ENCODE measurements around the gene DNAJC4.
A peak's percentile ranks its signal among the peaks of the same experiment; 100 is the strongest.

DNAJC4 gene

GRCh38 chr11:64220271-64220670 is 10.1 kb upstream of the DNAJC4 start:
- no peak overlapping the region for H3K4me3 Mint-ChIP-seq
- H3K27ac Mint-ChIP-seq = no peak overlapping the region
- H3K9me3 Mint-ChIP-seq = no peaks in the 10 kb centered on the region
- ATAC-seq (no peak), DNase-seq (no peak)
- peaks cover 27% of the 10 kb centered on the region for H3K4me1 Mint-ChIP-seq
- no peaks in the 10 kb centered on the region for H3K27me3 Mint-ChIP-seq

- ATAC-seq (no peak), DNase-seq (no peak)
- Mint-ChIP-seq H3K4me3 (no peak overlapping the region), H3K27me3 (no peaks in the 10 kb centered on the region), H3K9me3 (no peaks in the 10 kb centered on the region), H3K27ac (no peak overlapping the region), H3K4me1 (peaks cover 27% of the 10 kb centered on the region)
These were observed 9.6 kb upstream of the DNAJC4 start for GRCh38 chr11:64220798-64221197.

- no peak overlapping the region for H3K4me3 Mint-ChIP-seq
- no peaks in the 10 kb centered on the region for H3K27me3 Mint-ChIP-seq
- H3K9me3 Mint-ChIP-seq = no peaks in the 10 kb centered on the region
- ATAC-seq = no peak
- no peak for DNase-seq
- peaks cover 33% of the 10 kb centered on the region for H3K4me1 Mint-ChIP-seq
- no peak overlapping the region for H3K27ac Mint-ChIP-seq
These were observed 7.7 kb upstream of the DNAJC4 start for GRCh38 chr11:64222651-64223000.

GRCh38 chr11:64223001-64223651 is 7.2 kb upstream of the DNAJC4 start:
- peaks cover 38% of the 10 kb centered on the region for H3K4me1 Mint-ChIP-seq
- no peak for DNase-seq

GRCh38 chr11:64224151-64224890 is 6.0 kb upstream of the DNAJC4 start:
- Mint-ChIP-seq H3K4me3 (peak overlapping the region; percentile 91 to 93), H3K27ac (peak overlapping the region in 1 of 2 donors; percentile 34), H3K9me3 (no peaks in the 10 kb centered on the region), H3K4me1 (peaks cover 50% of the 10 kb centered on the region), H3K27me3 (no peaks in the 10 kb centered on the region)
- ATAC-seq (no peak), DNase-seq (no peak)

More at GRCh38 chr11:64223001-64223651, 7.2 kb upstream of the DNAJC4 start:
- no peak overlapping the region for H3K4me3 Mint-ChIP-seq
- no peak for ATAC-seq
- no peaks in the 10 kb centered on the region for H3K9me3 Mint-ChIP-seq
- H3K27ac Mint-ChIP-seq = peak overlapping the region in 1 of 2 donors; percentile 80
- no peaks in the 10 kb centered on the region for H3K27me3 Mint-ChIP-seq

- DNase-seq (no peak), ATAC-seq (no peak)
- Mint-ChIP-seq H3K27ac (peak overlapping the region; percentile 72 to 95), H3K4me3 (peak overlapping the region; percentile 91 to 93), H3K4me1 (peaks cover 57% of the 10 kb centered on the region), H3K9me3 (no peaks in the 10 kb centered on the region), H3K27me3 (no peaks in the 10 kb centered on the region)
These were observed 5.3 kb upstream of the DNAJC4 start for GRCh38 chr11:64224891-64225607.

GRCh38 chr11:64225608-64226506 is 4.5 kb upstream of the DNAJC4 start, which contains the start of the genes NUDT22 and TRPT1:
Gene NUDT22, plus strand, starts transcription at chr11:64226274. Its CDS starts 379 bp downstream, at chr11:64226653.
Gene TRPT1, minus strand, starts transcription at chr11:64226186. Its CDS starts 326 bp downstream, at chr11:64225860.
- H3K4me3 Mint-ChIP-seq = peak within 1 kb of the TSS; percentile 91 to 93
- H3K4me1 Mint-ChIP-seq = peaks cover 60% of the 10 kb centered on the region
- peak; percentile 74 for ATAC-seq
- H3K27ac Mint-ChIP-seq = peak within 1 kb of the TSS; percentile 93 to 95
- peak; percentile 89 to 92 for DNase-seq
- H3K9me3 Mint-ChIP-seq = no peaks in the 10 kb centered on the region
- no peaks in the 10 kb centered on the region for H3K27me3 Mint-ChIP-seq

GRCh38 chr11:64226507-64227051 is 3.8 kb upstream of the DNAJC4 start:
- H3K27ac Mint-ChIP-seq = peak overlapping the region; percentile 93 to 95
- ATAC-seq = peak; percentile 59
- no peaks in the 10 kb centered on the region for H3K27me3 Mint-ChIP-seq
- H3K4me1 Mint-ChIP-seq = peaks cover 67% of the 10 kb centered on the region
- no peaks in the 10 kb centered on the region for H3K9me3 Mint-ChIP-seq
- peak; percentile 53 to 76 for DNase-seq
- H3K4me3 Mint-ChIP-seq = peak overlapping the region; percentile 91 to 93

GRCh38 chr11:64227405-64227956 is 2.9 kb upstream of the DNAJC4 start:
- H3K27ac Mint-ChIP-seq = peak overlapping the region; percentile 93 to 95
- H3K4me3 Mint-ChIP-seq = peak overlapping the region; percentile 91 to 93
- peaks cover 76% of the 10 kb centered on the region for H3K4me1 Mint-ChIP-seq
- DNase-seq = peak in 1 of 2 donors; percentile 12
- no peaks in the 10 kb centered on the region for H3K27me3 Mint-ChIP-seq
- no peaks in the 10 kb centered on the region for H3K9me3 Mint-ChIP-seq
- no peak for ATAC-seq

GRCh38 chr11:64229090-64229743 is 1.1 kb upstream of the DNAJC4 start:
- ATAC-seq (no peak), DNase-seq (no peak)
- Mint-ChIP-seq H3K27me3 (no peaks in the 10 kb centered on the region), H3K4me3 (peak overlapping the region; percentile 89 to 96), H3K27ac (peak overlapping the region in 1 of 2 donors; percentile 34), H3K9me3 (no peaks in the 10 kb centered on the region), H3K4me1 (peaks cover 84% of the 10 kb centered on the region)

- DNase-seq (no peak), ATAC-seq (no peak)
- Mint-ChIP-seq H3K27me3 (no peaks in the 10 kb centered on the region), H3K4me3 (peak overlapping the region; percentile 89 to 96), H3K4me1 (peaks cover 79% of the 10 kb centered on the region), H3K27ac (peak overlapping the region; percentile 73 to 96), H3K9me3 (no peaks in the 10 kb centered on the region)
These were observed 591 bp upstream of the DNAJC4 start for GRCh38 chr11:64229744-64230170.

- no peak for ATAC-seq
- no peaks in the 10 kb centered on the region for H3K9me3 Mint-ChIP-seq
- peaks cover 81% of the 10 kb centered on the region for H3K4me1 Mint-ChIP-seq
- peak overlapping the region in 1 of 2 donors; percentile 77 for H3K27ac Mint-ChIP-seq
- H3K27me3 Mint-ChIP-seq = no peaks in the 10 kb centered on the region
- DNase-seq = no peak
- H3K4me3 Mint-ChIP-seq = peak overlapping the region; percentile 89 to 96
These were observed 627 bp downstream of the DNAJC4 start for GRCh38 chr11:64230985-64231365.

- H3K9me3 Mint-ChIP-seq = no peaks in the 10 kb centered on the region
- no peaks in the 10 kb centered on the region for H3K27me3 Mint-ChIP-seq
- peaks cover 85% of the 10 kb centered on the region for H3K4me1 Mint-ChIP-seq
- ATAC-seq = no peak
- H3K4me3 Mint-ChIP-seq = peak overlapping the region; percentile 89 to 96
- H3K27ac Mint-ChIP-seq = no peak overlapping the region
- DNase-seq = no peak
These were observed 1.2 kb downstream of the DNAJC4 start for GRCh38 chr11:64231546-64231945.

Measured in stimulated activated naive CD8-positive, alpha-beta T cell treated with anti-CD3 and anti-CD28 coated beads, Interleukin-15, amount 100 ng/mL, for 72 hours (primary cell).